Mesothelial cell of epicardium (in vitro differentiated cells): ENCODE data around the gene CELA2B. TPM values are rescaled to one million over a fixed set of nuclear protein-coding genes. Genes with fewer than 3 reads are reported as not detected.

Source experiments
- DNase-seq, 2 experiments: peaks; one replicate each; pipeline ENCODE4 v3.0.0; 2021; ENCODE audit warnings: low spot score in 2 of 2; ENCODE audit not compliant: unreplicated experiment in 2 of 2
- H3K27ac Mint-ChIP-seq: 2 replicates; pipeline ENCODE4 v1.8.0; 2021; ENCODE audit warnings: mixed read lengths
- H3K27me3 Mint-ChIP-seq: 2 replicates; pipeline ENCODE4 v1.8.0; 2021; ENCODE audit warnings: low read depth, mixed read lengths
- H3K36me3 Mint-ChIP-seq: 2 replicates; pipeline ENCODE4 v1.8.0; 2021; ENCODE audit warnings: mixed read lengths
- H3K4me1 Mint-ChIP-seq: 2 replicates; pipeline ENCODE4 v1.8.0; 2021; ENCODE audit warnings: mixed read lengths
- H3K4me3 Mint-ChIP-seq: 2 replicates; pipeline ENCODE4 v1.8.0; 2021; ENCODE audit warnings: mild to moderate bottlenecking, moderate library complexity, mixed read lengths
- H3K9me3 Mint-ChIP-seq: 2 replicates; pipeline ENCODE4 v1.8.0; 2021; ENCODE audit warnings: mixed read lengths
- CTCF ChIP-seq: fragments of 200-600 bp; sonication (generic); IDR thresholded peaks from one replicate; pipeline ENCODE4 v1.5.0; 2021; ENCODE audit warnings: antibody characterized with exemption; ENCODE audit not compliant: unreplicated experiment
- total RNA-seq: library from RNA; stranded (reverse); gene quantifications from 3 replicates; pipeline ENCODE4 v1.2.1, GENCODE V29; 2021

The CELA2B gene
- total RNA-seq, 1 donor from 2014 or later = not detected

GRCh38 chr1:15506831-15507230 lies 30.9 kb downstream of the CELA2B start:
- Mint-ChIP-seq H3K9me3 (no peaks in the 10 kb centered on the region), H3K27me3 (no peaks in the 10 kb centered on the region), H3K4me3 (no peak overlapping the region), H3K4me1 (no peaks in the 10 kb centered on the region), H3K27ac (no peak overlapping the region), H3K36me3 (peaks cover 15% of the 10 kb centered on the region)
- DNase-seq = no peak
- no peak for TF ChIP-seq CTCF

- no peak for TF ChIP-seq CTCF
- H3K36me3 Mint-ChIP-seq = peaks cover 19% of the 10 kb centered on the region
- H3K9me3 Mint-ChIP-seq = no peaks in the 10 kb centered on the region
- H3K27ac Mint-ChIP-seq = no peak overlapping the region
- no peak overlapping the region for H3K4me3 Mint-ChIP-seq
- no peaks in the 10 kb centered on the region for H3K4me1 Mint-ChIP-seq
- no peaks in the 10 kb centered on the region for H3K27me3 Mint-ChIP-seq
- no peak for DNase-seq
These were observed 31.4 kb downstream of the CELA2B start for GRCh38 chr1:15507278-15507677.

- TF ChIP-seq CTCF = no peak
- Mint-ChIP-seq H3K27ac (no peak overlapping the region), H3K4me3 (no peak overlapping the region), H3K27me3 (no peaks in the 10 kb centered on the region), H3K9me3 (no peaks in the 10 kb centered on the region), H3K36me3 (peaks cover 23% of the 10 kb centered on the region), H3K4me1 (no peaks in the 10 kb centered on the region)
- no peak for DNase-seq
These were observed 33.0 kb downstream of the CELA2B start for GRCh38 chr1:15508700-15509487.

GRCh38 chr1:15509586-15509985 lies 33.7 kb downstream of the CELA2B start:
- no peaks in the 10 kb centered on the region for H3K9me3 Mint-ChIP-seq
- H3K27me3 Mint-ChIP-seq = no peaks in the 10 kb centered on the region
- no peak for TF ChIP-seq CTCF
- peaks cover 23% of the 10 kb centered on the region for H3K36me3 Mint-ChIP-seq
- H3K4me3 Mint-ChIP-seq = no peak overlapping the region
- H3K4me1 Mint-ChIP-seq = no peaks in the 10 kb centered on the region
- no peak overlapping the region for H3K27ac Mint-ChIP-seq
- no peak for DNase-seq

GRCh38 chr1:15510611-15511405 lies 34.9 kb downstream of the CELA2B start:
- Mint-ChIP-seq H3K36me3 (peaks cover 29% of the 10 kb centered on the region), H3K27me3 (no peaks in the 10 kb centered on the region), H3K27ac (no peak overlapping the region), H3K9me3 (no peaks in the 10 kb centered on the region), H3K4me3 (no peak overlapping the region), H3K4me1 (no peaks in the 10 kb centered on the region)
- TF ChIP-seq CTCF = no peak
- no peak for DNase-seq
